ENCODE measurements around the gene CSHL1.

CSHL1 gene

DNA sequence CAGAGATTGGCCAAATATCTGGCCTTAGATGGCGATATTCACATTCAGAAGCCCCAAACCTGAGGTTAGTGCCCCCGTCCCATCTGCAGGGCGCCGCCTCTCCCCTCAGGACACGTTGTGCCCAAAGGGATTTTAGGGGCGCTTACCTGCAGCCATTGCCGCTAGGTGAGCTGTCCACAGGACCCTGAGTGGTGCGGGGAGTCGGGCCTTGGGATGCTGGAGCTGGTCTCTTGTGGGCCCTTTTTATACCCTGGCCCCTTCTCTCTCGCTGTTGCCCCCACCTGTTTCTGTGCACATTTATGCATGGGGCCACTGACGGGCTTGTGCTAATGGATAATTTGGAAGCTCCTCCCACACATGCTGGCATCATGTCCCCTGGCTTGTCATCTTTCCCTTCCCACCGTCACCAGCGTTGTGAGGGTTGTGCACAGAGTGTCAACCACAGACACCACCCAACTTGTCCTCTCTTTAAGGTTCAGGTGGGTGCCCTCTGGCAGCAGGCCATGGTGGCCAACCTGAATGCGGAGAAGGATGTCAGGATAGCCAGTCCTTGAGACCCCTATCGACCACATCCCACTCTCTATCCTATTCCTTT lies at the start of gene CSHL1:
CSHL1 (minus strand) TSS at position 218 of the 595 bp plus-strand sequence; CDS start at position 156, 62 bp downstream.
- DNase-seq = no peak

DNA sequence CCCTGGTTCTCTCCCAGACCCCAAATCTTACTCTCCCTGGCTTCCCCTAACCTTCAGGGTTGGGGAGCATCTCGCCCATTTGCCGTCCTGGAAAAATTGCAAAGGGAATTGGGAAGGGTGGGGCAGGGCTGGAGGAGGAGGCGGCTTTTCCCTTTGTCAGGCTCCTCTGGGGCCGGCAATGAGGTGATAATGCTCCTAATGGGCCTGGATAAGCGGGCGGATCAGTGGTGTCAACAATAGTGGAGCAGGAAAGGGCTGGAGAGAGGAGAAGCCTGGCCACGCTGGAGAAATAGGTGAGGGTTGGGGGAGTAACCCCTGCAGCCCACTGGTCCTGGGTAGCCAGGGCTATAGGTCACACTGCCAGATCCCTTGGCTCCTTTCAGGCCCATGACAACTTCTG lies 49.4 kb upstream of the CSHL1 start:
- no peak for DNase-seq

DNA sequence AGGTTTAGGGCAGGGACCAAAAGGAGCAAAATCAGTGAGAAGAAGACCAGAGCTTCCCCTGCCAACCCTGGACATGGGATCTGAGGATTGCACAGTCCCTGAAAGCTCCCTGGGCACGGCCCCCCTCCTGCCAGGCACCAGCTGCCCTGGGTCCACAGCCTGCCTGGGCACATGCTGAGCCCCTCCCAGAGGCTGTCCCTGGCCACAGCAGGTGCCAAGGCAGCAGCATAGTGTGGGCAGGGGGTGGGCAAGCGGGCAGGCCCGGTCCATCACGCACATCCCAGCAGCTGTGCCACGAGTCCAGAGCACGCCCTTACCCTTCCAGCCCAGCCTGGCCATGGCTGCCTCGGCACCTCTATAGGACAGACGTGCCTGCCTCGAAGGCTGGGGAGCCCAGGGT lies 48.9 kb upstream of the CSHL1 start:
- DNase-seq = no peak

DNA sequence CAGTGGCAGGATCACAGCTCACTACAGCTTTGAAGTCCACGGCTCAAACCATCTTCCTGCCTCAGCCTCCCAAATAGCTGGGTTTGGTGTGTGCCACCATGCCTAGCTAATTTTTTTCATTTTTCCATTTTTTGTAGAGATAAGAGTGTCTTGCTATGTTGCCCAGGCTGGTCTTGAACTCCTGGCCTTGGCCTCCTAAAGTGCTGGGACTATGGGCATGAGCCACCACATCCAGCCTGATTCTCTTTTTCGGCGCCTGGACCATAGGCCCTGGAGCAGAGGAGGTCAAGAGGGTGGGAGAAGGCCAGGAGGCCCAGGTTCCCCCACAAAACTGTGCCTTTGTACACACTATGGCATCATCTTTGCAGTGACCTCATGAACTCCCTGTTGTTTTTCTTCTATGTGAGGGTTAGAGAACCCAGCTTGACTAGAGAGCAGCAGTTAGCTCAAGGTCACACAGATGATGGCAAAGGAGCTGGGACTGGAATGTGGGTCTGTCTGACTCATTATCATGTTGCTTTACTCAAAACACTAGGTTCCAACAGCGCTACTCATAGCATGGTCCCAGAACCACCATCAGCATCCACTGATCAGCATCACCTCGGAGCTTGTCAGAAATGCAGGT lies 45.4 kb upstream of the CSHL1 start:
- DNase-seq = no peak

DNA sequence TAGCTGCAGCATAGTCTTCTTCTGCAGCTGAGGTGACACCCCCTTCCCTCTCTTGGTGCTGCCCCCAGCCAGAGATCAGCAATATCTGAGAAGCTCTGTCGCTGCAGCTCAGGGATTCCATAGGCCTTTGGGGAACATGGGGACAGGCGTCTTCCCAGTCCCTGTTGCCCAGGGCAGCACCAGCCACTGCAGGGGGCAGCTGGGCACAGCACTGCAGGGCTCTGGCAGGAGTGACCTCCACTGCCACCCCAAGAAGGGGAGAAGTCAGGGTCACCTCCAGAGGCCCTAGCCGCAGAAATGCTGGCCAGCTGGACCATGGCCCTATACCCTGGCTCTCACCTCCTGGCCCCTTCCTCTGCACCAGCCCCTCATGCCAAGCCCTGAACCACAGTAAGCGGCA lies 44.7 kb upstream of the CSHL1 start:
- no peak for DNase-seq

DNA sequence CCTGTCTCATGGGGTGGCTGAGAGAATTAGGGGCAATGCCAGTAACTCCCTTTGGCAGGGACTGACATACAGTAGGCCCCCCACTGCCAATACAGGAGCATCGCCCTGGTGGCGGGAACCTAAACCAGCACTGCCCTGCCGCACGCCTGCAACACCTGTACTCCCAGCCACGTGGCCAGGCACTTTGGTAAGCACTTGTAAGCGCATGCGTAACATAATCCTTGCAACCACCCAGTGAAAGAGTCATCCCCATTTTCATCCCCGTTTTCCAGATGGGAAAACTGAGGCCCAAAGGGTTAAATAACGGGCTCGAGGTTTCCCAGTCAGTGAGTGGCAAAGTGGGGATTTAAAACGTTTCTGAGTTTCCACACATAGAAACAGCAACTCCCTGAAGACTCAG lies 44.2 kb upstream of the CSHL1 start:
- no peak for DNase-seq

DNA sequence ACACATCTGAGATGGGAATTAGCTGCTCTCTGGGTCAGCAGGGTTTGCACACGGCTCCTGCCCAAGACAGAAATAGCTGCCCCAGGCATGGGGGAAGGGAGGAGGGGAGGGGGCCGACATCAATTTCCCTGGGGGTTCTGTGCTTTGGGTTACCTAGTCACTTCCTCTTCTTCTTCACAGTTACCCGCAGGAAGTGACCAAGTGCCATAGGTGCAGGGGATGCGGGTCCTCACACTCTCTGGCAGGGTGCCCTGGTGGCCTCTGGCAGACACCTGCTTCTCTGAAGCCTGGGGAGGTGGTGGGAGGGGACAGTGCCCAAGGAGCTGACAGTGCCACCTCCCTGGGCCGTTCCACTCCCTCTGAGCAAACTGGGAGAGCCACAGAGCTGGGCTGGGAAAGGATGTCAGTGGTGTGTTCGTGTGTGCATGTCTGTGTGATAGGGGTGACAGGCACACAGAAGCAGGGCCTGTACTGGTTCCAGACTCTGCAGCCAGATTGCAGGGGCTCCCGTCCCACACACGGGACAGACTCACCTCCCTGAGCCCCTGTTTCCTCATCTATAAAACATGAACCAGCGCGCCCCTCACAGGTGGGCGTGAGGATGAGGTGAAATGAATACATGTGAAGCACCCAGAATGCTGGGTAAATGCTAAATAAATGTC lies 43.5 kb upstream of the CSHL1 start:
- no peak for DNase-seq

DNA sequence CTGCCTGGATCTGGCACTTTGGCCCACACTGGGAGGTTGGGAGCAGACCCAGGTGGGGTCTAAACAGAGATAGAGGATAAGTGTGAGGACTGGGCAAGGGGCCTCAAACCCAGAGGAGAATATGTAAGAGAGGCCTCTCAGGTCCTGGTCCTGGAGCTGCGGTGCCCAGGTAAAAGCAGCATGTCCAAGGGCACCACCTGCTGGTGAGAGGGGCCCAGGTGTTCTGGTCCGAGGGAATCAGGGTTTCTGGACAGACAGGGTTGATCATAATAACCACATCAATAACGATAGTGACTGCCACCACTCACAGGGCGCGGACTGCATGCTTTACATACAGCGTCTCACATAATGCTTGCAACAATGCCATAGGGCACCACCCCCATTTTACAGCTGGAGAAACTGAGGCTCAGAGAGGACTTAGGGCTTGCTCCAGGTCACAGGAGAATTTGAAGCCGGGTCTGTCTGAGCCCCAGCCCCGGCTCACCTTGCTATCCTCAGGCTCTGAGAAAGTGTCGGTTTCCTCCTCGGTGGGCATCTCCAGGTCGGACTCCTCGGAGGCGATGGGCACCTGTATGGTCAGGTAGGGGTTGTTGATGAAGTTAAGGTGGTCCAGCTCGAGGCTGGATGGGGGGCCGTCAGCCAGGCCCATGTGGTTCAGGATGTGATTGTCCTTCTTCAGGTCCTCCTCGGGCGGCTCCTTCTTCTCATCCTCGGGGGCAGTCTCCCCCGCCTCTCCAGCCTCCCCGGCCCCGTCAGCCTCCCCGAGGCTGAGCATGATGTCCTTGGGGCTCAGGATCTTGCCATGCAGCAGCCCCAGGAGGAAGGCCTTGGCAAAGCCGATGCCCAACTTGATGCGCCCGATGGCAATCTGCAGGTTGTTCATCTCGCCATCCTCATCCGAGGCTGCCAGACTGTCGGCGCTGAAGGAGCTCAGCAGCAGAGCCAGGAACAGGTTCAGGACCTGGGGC lies 40.2 kb upstream of the CSHL1 start:
- no peak for DNase-seq

DNA sequence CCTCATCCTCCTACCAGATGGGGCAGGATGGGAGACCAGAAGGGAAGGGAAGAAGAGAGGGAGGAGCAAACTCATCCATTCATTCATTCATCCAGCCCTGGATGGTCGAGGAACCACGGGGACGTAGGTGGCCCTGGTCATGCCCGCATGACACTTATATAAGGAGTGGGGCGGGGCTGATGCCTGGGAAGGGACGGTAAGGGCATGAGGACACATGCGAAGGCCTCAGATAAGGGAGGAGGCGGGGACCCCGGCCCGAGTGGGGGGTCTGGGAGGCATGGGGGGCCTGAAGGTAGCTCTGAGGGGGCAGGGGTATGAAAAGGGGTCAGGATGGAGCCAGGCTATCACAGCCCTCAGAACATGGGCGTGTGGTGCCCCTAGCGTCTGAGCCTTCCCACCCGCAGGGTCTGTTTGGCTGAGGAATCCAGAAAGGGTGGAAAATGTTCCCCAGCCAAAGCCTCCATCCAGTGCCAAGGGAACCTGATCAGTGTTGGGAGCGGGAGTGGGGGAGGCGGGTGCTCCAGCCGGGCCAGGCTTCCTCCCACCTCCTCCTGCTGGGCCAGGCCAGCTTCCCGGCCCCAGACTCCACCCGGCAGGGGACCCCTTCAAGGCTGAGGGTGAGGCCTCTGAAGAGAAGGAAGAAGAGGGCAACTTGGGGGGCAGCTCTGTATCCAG lies 38.7 kb upstream of the CSHL1 start:
- no peak for DNase-seq

DNA sequence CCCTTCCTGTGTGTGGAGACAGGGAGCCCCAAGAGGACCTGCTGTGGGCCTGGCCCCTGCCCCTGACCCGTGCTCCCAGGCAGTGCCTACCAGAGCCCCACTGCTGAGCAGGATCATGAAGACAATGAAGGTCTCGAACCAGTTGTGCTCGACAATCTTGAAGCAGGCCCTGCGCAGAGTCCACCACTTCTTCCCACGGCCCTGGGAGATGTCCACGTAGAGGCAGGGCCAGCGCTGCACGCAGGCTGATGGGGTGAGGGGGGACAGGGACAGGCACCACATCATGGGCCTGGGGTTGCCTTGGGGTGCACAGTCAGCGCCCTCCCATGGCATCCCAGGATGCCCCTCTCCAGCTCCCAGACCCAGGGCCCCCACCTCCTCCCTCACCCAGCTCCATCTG lies 37.5 kb upstream of the CSHL1 start:
- no peak for DNase-seq

DNA sequence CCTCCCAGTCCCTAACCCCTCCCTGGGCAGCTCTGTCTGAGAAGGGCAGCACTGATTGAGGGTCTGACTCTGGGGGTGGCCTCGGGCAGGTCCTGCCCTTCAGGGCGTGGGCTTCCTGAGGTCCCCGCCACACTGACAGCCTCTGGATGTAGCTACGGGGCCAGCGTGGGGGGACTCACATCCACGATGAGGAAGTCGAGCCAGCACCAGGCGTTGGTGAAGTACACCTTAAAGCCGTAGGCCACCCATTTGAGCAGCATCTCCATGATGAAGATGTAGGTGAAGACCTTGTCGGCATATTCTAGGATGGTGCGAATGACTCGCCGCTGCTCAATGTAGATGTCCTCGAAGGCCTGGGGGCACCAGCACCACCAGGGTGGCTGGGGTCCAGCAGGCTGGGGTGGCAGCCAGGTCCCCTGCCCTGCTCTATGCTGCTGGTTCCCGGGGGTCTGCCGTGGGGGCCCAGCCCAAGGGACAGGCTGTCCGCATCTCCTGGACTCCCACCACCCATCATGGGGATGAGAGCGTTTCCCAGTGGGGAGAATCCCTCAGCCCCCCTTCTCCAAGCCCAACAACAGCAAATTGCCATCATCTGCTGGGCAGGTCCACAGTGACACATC lies 36.8 kb upstream of the CSHL1 start:
- no peak for DNase-seq

DNA sequence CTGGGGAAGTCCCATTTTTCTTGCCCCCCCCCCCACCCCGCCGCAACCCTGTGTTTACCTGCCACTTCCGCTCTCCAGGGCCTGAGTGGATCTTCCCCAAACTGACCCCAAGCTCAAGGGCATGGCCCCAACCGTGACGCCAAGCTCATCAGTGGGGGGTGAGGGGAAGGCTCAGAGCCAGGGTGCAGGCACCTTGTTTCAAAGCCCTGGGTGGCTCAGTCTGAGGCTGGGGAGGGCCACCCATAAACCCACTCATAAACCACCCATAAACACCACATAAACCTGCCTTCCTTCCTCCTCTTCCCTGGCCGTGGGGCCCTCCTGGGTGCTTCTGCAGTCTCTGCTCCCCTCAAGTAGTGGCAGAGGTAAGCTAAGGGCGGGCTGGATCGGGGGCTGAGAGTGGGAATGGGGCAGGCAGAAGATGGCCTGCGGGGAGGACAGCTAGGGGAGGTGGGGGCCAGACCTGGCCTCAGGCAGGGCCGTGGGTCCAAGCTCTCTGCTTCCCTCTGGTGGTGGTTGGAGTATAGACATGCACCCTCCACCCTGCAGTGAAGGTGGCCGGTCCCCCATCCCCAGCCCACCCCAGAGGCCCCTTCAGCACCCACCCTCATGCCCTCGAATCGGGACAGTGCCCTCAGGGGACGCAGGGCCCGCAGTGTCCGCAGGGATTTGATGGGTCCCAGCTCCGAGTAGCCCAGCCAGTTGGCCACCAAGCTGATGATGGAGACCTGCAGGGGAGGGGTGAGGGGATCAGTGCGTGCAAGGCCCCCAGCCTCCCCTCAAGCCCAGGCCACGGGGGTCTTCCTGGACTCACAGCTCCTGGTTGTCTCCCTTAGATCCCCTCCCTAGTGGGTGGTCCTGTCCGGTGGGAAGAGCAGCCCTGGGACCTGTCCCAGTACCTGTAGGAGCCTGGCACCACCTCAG lies 35.6 kb upstream of the CSHL1 start:
- peak; percentile 49 for DNase-seq

DNA sequence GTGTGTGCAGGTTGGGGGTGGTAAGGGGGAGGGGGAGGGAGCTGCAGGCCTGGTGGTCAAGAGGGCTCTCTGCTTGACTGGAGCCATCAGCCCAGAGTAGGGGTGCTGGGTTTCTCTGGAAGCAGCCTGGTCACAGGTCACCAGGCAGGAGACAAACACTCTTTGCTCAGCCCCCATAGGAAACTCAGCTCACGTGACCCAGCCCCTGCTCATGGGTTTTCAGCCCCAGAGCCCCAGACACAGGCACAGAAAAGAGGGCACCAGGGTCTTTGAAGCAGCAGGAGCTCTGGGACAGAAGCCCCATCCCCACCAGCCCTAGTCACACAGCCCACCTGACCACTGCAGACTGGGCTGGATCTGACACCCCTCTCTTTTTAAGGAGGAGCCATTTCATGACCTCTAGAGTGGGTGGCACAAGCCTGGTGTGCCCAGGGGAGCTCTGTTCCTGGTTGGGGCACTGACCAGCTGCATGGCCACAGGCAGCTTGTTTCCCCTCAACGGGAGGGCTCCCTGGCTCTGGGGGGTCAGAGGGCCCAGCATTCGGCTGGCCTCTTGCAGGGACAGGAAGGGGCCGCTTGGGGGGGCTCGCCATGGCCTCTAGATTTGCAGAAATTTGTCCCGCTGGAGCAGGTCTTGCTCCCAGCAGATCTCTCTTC lies 34.9 kb upstream of the CSHL1 start:
- no peak for DNase-seq

DNA sequence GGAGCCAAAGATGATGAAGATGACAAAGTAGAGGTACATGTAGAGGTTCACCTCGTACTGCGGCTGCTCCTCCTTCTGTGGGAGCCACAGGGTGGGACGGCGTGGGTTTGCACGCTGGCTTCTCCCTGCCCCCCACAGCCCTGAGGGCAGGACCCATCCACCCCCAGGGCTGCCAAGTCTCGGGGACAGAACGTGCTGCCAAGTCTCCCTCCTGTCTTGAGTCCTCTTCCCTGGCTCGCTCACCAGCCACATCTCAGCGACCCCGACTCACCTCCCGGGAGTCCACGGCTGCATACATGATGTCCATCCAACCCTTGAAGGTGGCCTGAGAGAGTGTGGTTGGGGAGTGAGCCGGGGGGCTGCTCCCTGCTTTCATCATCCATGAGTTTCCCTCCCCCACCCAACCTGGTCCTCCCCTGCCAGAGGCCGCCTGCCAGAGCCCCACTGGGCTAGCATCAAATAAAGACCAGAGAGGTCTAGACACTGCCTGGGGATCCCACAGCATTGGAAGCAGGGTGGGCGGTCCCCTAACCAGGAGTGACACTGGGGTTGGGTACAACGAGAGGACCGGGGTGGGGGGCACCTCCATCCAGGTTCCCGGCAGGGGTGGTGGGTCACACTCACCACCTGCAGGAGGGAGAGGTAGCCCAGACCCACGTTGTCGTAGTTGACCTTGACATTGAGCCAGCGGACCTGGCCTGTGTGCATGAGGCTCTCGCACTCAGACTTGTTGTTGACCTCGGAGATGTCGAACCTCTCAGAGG lies 33.9 kb upstream of the CSHL1 start:
- no peak for DNase-seq

DNA sequence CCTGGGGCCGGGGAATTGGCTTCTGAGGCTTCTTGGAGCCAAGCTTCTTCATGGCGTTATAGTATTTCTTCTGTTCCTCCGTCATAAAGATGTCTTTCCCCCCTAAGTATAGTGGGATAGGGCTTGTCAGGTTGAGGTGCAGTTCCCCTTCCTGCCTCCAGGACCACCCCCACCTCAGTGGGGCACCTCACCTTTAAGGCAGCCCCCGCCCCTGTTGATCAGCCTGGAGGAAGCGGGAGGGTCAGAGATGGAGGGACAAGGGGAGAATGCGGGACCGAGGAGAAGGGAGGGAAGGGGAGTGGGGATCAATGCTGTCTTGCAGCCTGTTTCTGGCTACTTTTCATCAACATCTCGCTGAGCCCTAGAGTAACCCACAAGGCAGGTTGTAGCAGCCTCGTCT lies 32.7 kb upstream of the CSHL1 start:
- no peak for DNase-seq

DNA sequence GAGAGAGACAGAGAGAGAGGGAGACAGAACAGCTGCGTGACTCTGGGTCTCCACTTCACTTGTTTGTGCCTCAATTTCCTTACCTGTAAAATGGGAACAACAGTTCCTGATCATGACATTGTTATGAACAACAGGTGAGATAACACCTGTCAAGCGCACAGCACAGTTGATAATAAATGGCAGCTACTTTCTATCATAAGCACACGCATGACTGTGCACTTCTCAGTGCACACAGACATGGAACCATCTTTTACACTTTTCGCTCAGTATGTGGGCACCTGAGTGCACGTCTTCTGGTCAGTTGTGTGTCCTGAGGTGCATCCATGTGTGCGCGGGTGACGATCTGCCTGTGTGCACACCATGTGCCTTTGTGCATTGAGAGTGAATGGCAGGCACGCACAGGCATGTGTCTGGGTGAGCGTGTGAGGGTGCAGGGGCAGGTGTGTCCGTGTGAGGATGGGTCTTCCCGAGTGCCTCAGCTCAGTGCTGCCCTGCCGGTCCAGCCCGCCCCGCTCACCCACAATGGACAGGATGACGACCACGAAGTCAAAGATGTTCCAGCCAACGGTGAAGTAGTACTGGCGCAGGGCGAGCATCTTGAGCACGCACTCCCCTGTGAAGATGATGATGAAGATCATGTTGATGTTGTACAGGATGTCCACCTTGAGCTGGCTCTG lies 31.4 kb upstream of the CSHL1 start:
- DNase-seq = no peak

DNA sequence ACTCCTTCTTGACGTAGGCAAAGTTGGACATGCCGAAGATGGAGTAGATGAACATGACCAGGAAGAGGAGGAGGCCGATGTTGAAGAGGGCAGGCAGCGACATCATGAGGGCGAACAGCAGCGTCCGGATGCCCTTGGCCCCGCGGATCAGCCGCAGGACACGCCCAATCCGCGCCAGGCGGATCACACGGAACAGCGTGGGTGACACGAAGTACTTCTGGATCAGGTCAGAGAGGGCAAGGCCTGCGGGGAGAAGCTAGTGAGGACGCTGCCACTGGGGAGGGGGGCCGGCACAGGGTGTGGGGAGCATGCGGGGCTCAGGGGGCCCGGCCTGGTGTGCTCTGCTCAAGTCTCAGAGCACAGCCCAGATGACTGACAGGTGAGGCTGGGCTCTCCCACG lies 30.7 kb upstream of the CSHL1 start:
- no peak for DNase-seq

DNA sequence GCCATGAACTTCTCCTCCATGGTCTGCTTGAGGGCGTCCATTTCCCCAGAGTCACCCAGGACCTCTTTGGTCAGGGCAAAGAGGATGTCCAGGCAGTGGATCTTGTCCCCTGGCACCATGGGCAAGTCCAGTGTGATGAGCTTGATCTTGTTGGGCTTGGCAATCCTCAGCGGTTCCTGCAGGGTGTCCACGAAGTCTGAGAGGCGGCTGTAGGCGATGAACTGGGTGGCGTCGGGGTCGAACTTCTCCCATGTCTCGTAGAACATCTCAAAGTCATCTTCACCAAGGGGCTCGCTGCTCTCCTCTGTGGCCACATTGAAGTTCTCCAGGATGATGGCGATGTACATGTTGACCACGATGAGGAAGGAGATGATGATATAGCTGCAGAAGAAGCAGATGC lies 30.1 kb upstream of the CSHL1 start:
- no peak for DNase-seq

DNA sequence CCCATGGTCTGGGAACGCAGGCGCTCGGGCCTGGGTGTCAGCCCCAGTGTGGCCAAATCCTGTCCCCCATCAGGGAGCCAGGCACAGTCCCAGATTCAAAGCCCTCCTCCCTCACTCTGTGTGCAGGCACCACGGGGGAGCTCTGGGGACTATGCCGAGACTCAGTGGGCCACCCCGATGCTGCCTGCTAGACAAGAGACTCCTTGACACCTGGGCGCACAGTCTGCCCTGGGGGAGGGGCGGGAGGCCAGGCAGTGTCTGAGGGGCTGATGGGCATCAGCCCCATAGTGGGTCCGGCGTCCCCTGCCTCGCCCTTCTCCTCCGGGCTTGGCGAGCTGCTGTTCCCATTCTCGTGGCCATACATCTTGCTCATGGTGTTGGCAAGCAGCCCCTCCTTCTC lies 29.5 kb upstream of the CSHL1 start:
- DNase-seq = no peak
